Calu3 (cell line): Measurements from ENCODE around the gene C1orf167. TPM values are rescaled to one million over a fixed set of nuclear protein-coding genes. Genes with fewer than 3 reads are reported as not detected.

Experiments used
- BruUV-seq: library from RNA; stranded (reverse); fragments of 400-500 nt; replicated peaks from 2 replicates; lab custom pipeline; 2021; lab: Mats Ljungman, UMichigan
- CTCF ChIA-PET: fragments of 300-600 bp; sonication (Branson Sonifier 250); formaldehyde crosslinking; loops from one replicate; lab custom pipeline; 2022; ENCODE audit warnings: antibody characterized with exemption; lab: Charles Lee
- DNase-seq: peaks from one replicate; pipeline ENCODE4 v3.0.0; 2022
- H3K27ac Mint-ChIP-seq: one replicate; pipeline ENCODE4 v1.8.0; 2022; ENCODE audit warnings: mixed read lengths; ENCODE audit not compliant: unreplicated experiment
- H3K27me3 Mint-ChIP-seq: one replicate; pipeline ENCODE4 v1.8.0; 2022; ENCODE audit warnings: mixed read lengths; ENCODE audit not compliant: unreplicated experiment
- H3K36me3 Mint-ChIP-seq: one replicate; pipeline ENCODE4 v1.8.0; 2022; ENCODE audit warnings: mild to moderate bottlenecking, moderate library complexity, mixed read lengths; ENCODE audit not compliant: insufficient read depth, unreplicated experiment
- H3K4me1 Mint-ChIP-seq: one replicate; pipeline ENCODE4 v1.8.0; 2022; ENCODE audit warnings: mild to moderate bottlenecking, low read depth, mixed read lengths; ENCODE audit not compliant: unreplicated experiment
- H3K4me3 Mint-ChIP-seq: one replicate; pipeline ENCODE4 v1.8.0; 2022; ENCODE audit warnings: mild to moderate bottlenecking, low read depth, moderate library complexity, mixed read lengths; ENCODE audit not compliant: unreplicated experiment
- H3K9me3 Mint-ChIP-seq: one replicate; pipeline ENCODE4 v1.8.0; 2022; ENCODE audit warnings: low read depth, mixed read lengths; ENCODE audit not compliant: unreplicated experiment
- intact Hi-C: fragments of 100-400 bp; cut with micrococcal nuclease; formaldehyde crosslinking; loops from one replicate; pipeline ENCODE4 v1.10.0; 2022; ENCODE audit not compliant: unreplicated experiment
- total RNA-seq: library from RNA; stranded (reverse); gene quantifications from 2 replicates; pipeline ENCODE4 v1.2.3, GENCODE V29; 2022
- TF ChIP-seq, protein P1 (sequence below): fragments of 200-600 bp; IDR thresholded peaks from one replicate; pipeline ENCODE4 v1.8.0; 2022; ENCODE audit warnings: antibody characterized with exemption; ENCODE audit not compliant: unreplicated experiment

The C1orf167 gene
- total RNA-seq, 1 experiment from 2014 or later, result not detected

DNA sequence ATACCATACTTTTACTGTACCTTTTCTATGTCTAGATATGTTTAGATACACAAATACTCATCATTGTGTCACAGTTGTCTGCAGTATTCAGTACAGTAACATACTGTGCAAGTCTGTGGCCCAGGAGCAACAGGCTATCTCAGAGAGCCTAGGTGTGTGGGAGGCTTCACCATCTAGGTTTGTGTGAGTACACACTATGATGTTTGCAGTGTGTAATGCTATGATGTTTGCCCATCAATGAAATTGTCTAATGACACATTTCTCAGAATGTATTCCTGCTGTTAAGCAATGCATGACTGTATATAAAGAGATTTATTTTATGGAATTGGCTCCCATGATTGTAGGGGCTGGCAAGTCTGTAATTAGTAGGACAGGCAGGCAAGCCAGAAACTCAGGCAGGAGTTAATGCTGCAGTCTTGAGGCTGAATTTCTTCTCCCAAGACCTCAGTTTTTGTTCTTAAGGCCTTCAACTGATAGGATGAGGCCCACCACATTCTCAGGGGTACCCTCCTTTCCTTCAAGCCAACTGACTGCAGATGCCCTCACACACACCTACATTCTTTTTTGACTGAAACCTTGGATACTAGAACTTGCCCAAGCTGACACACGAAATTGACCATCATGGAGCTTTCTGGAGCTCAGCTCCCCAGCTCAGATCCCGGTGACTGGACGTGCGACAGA is 33.7 kb upstream of the C1orf167 start:
- DNase-seq, result no peak
- intact Hi-C loops, result no loop called here
- CTCF ChIA-PET, result no interaction called here

GRCh38 chr1:11729155-11729497 is 32.9 kb upstream of the C1orf167 start:
- TF ChIP-seq, protein P1, sequence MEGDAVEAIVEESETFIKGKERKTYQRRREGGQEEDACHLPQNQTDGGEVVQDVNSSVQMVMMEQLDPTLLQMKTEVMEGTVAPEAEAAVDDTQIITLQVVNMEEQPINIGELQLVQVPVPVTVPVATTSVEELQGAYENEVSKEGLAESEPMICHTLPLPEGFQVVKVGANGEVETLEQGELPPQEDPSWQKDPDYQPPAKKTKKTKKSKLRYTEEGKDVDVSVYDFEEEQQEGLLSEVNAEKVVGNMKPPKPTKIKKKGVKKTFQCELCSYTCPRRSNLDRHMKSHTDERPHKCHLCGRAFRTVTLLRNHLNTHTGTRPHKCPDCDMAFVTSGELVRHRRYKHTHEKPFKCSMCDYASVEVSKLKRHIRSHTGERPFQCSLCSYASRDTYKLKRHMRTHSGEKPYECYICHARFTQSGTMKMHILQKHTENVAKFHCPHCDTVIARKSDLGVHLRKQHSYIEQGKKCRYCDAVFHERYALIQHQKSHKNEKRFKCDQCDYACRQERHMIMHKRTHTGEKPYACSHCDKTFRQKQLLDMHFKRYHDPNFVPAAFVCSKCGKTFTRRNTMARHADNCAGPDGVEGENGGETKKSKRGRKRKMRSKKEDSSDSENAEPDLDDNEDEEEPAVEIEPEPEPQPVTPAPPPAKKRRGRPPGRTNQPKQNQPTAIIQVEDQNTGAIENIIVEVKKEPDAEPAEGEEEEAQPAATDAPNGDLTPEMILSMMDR, result no peak
- no peaks in the 10 kb centered on the region for H3K27me3 Mint-ChIP-seq
- no peaks in the 10 kb centered on the region for H3K9me3 Mint-ChIP-seq
- no peak for DNase-seq
- intact Hi-C loops, result no loop called here
- CTCF ChIA-PET, result no interaction called here
- no peaks in the 10 kb centered on the region for H3K4me1 Mint-ChIP-seq
- BruUV-seq, result no TSS peak
- H3K36me3 Mint-ChIP-seq, result no peaks in the 10 kb centered on the region
- no peak overlapping the region for H3K27ac Mint-ChIP-seq
- H3K4me3 Mint-ChIP-seq, result no peak overlapping the region

More for the DNA sequence above, 33.7 kb upstream of the C1orf167 start:
- H3K9me3 Mint-ChIP-seq, result no peaks in the 10 kb centered on the region
- H3K27ac Mint-ChIP-seq, result no peak overlapping the region
- no TSS peak for BruUV-seq
- no peaks in the 10 kb centered on the region for H3K4me1 Mint-ChIP-seq
- TF ChIP-seq, protein P1, result no peak
- H3K36me3 Mint-ChIP-seq, result no peaks in the 10 kb centered on the region
- H3K27me3 Mint-ChIP-seq, result no peaks in the 10 kb centered on the region
- H3K4me3 Mint-ChIP-seq, result no peak overlapping the region

DNA sequence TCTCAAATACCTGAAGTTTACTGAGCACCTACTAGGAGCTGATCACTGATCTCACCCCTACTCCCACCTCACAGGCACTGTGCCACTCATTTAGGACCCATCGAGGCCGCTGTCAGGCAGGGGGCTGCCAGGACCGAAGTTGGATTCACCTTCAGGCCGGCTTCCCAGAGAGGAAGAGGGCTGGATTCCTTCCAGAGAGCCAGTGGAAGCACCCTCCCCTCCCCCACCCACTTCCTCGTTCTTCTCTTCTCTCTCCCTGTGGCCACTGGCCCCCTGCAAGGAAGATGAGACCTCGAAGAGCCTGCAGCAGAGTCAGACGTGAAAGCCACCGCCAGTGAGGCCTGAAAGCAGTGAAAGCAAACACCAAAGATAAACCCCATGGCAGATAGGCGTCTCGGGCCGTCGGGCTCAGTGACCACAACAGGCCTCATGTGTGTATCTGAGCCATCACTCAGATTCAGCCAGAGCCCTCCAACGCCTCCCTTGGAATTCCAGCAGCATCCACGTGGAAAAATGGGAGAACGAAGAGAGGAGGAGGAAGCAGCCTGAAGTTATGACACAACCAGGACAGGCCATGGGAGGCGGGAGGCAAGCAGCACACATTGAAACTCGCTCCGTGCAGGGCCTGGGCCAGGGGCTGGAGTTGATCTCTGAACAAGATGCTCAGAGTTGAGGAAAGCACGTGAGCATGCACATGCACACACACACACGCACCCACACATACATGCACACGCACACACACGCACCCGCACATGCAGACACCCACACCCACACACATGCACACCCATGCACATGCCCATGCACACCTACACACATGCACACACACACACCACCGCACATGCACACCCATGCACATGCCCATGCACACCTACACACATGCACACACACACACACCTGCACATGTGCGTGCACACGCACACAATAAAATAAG is 32.2 kb upstream of the C1orf167 start:
- DNase-seq, result no peak
- H3K27ac Mint-ChIP-seq, result no peak overlapping the region
- CTCF ChIA-PET, result no interaction called here
- H3K9me3 Mint-ChIP-seq, result no peaks in the 10 kb centered on the region
- H3K36me3 Mint-ChIP-seq, result no peaks in the 10 kb centered on the region
- H3K4me1 Mint-ChIP-seq, result no peaks in the 10 kb centered on the region
- no TSS peak for BruUV-seq
- no peak overlapping the region for H3K4me3 Mint-ChIP-seq
- intact Hi-C loops, result no loop called here
- H3K27me3 Mint-ChIP-seq, result no peaks in the 10 kb centered on the region
- TF ChIP-seq, protein P1, result no peak

DNA sequence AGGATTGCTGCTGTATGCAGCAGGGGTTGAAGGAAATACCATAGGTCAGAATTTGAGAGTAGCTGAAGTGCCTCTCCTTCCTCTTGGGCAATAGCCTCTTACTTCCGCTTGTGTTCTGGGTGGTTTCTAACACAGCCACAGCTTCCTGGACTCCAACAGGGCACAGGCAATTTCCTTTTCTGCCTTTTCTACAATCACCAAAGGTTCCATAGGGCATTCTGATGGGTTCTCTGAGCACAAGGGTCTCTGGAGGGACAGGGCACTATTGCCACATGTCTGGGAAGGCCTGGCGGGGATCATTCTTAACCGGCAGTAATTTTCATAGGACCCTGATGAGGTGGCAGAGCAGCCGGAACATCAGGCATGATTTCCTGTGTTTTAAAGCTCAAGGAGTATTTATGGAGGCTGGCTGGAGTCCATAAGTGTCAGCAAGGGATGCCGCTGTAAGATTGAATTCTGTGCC is 31.5 kb upstream of the C1orf167 start:
- intact Hi-C loops, result no loop called here
- Mint-ChIP-seq H3K27ac (no peak overlapping the region), H3K4me1 (peaks cover 1% of the 10 kb centered on the region), H3K9me3 (no peaks in the 10 kb centered on the region), H3K4me3 (no peak overlapping the region), H3K36me3 (peaks cover 3% of the 10 kb centered on the region), H3K27me3 (no peaks in the 10 kb centered on the region)
- CTCF ChIA-PET, result no interaction called here
- DNase-seq, result no peak
- no TSS peak for BruUV-seq
- TF ChIP-seq, protein P1, result no peak
